Measurements from ENCODE around the gene SP9. TPM values are rescaled to one million over a fixed set of nuclear protein-coding genes. Genes with fewer than 3 reads are reported as not detected.
A peak's percentile ranks its signal among the peaks of the same experiment; 100 is the strongest.

Gene SP9
- total and polyA plus RNA-seq, 9 of the 15 experiments (the other 6 are each of a cell fraction or from before 2014, with no cell fraction given): 0.04 to 0.23 (median 0.11) TPM; not detected in 3

- TF ChIP-seq CEBPZ (IDR thresholded peaks at IDR 0.05; ENCODE audit: borderline replicate concordance, low read depth, low read length): no peak
- TF ChIP-seq ZNF324 (CRISPR knock-in tag; IDR thresholded peaks at IDR 0.05): no peak
- TF ChIP-seq SMAD4 (CRISPR knock-in tag; conservative IDR thresholded peaks at IDR 0.05): peak; percentile 52
- TF ChIP-seq U2AF1 (optimal IDR thresholded peaks at IDR 0.05; ENCODE audit: low read depth, low read length): no peak
- no peak for TF ChIP-seq HDGF (IDR thresholded peaks at IDR 0.05)
- no peak for TF ChIP-seq ZBTB49 (CRISPR knock-in tag; IDR thresholded peaks at IDR 0.05; ENCODE audit: borderline replicate concordance)
- TF ChIP-seq SIX5 (IDR thresholded peaks at IDR 0.05; ENCODE audit: borderline replicate concordance in 1 of 2, insufficient read depth in 1 of 2, low read depth in 1 of 2, low read length in 2 of 2): no peak
- TF ChIP-seq MCM5 (IDR thresholded peaks at IDR 0.05; ENCODE audit: low read depth): no peak
- TF ChIP-seq CBX3 (IDR thresholded peaks at IDR 0.05; ENCODE audit: borderline replicate concordance in 1 of 2, low read length in 2 of 2): 0 out of 3 replicates have a peak, but pooled peaks of 1 of the 2 experiments have one; percentile 30
- TF ChIP-seq POLR2AphosphoS2 (IDR thresholded peaks at IDR 0.05; ENCODE audit: low read length): no peak
- no peak for TF ChIP-seq ZNF766 (CRISPR knock-in tag; conservative IDR thresholded peaks at IDR 0.05)
- TF ChIP-seq FOXP1 (CRISPR knock-in tag; IDR thresholded peaks at IDR 0.05): no peak
- no peak for TF ChIP-seq XRCC4 (IDR thresholded peaks at IDR 0.05; ENCODE audit: extremely low read depth, insufficient read depth, insufficient read length)
- TF ChIP-seq POLR2G (IDR thresholded peaks at IDR 0.05; ENCODE audit: low read depth, low read length): no peak
- no peak for TF ChIP-seq MYNN (IDR thresholded peaks at IDR 0.05)
- TF ChIP-seq MYNN (CRISPR knock-in tag; IDR thresholded peaks at IDR 0.05): no peak
- TF ChIP-seq RB1 (IDR thresholded peaks at IDR 0.05; ENCODE audit: low read depth): peak; percentile 35; the same call in 1 of the 2 replicates
- TF ChIP-seq CHD1 (IDR thresholded peaks at IDR 0.05; ENCODE audit: low read length): peak; percentile 64
- TF ChIP-seq FOXA1 (IDR thresholded peaks at IDR 0.05; ENCODE audit: borderline replicate concordance): no peak
Measured at GRCh38 chr2:174337337-174338146, 2.8 kb downstream of the SP9 start (continued).
